Natural killer cell (primary cell): ENCODE data around the gene RBM19. TPM values are rescaled to one million over a fixed set of nuclear protein-coding genes. Genes with fewer than 3 reads are reported as not detected.

ENCODE experiments used
- ATAC-seq, 3 donors: fragments of 150-1000 bp in 2 of 3; fragments of 200-7000 bp in 1 of 3; cut with Tn5 transposase; 1 replicate in 1 of 3; 2 replicates in 2 of 3; pipeline ENCODE4 v1.10.0; 2021; ENCODE audit warnings: mild to moderate bottlenecking in 2 of 3, moderate library complexity in 2 of 3
- DNase-seq, 2 donors: peaks; one replicate each; pipeline versions ENCODE4 v3.0.0 to v3.0.0-alpha.2; 2013 to 2021; ENCODE audit warnings: mixed read lengths in 1 of 2
- H3K27ac ChIP-seq: one replicate; pipeline ENCODE4 v1.5.1; 2013; ENCODE audit warnings: mild to moderate bottlenecking, low read length
- H3K27me3 ChIP-seq: one replicate; pipeline ENCODE4 v1.6.1; 2013; ENCODE audit warnings: low read length; ENCODE audit not compliant: control insufficient read depth, insufficient read depth
- H3K36me3 ChIP-seq: one replicate; pipeline ENCODE4 v1.6.1; 2013; ENCODE audit warnings: low read length; ENCODE audit not compliant: control insufficient read depth, insufficient read depth
- H3K4me1 ChIP-seq: one replicate; pipeline ENCODE4 v1.6.1; 2013; ENCODE audit warnings: low read length; ENCODE audit not compliant: control insufficient read depth, insufficient read depth
- H3K4me3 ChIP-seq: one replicate; pipeline ENCODE4 v1.5.1; 2013; ENCODE audit warnings: low read length
- H3K9me3 ChIP-seq: one replicate; pipeline ENCODE4 v1.6.1; 2013; ENCODE audit warnings: low read length; ENCODE audit not compliant: control insufficient read depth, insufficient read depth
- H3K27ac Mint-ChIP-seq, 2 donors: one replicate each; pipeline ENCODE4 v1.8.0; 2022; ENCODE audit warnings: mild to moderate bottlenecking in 2 of 2, mixed read lengths in 2 of 2, moderate library complexity in 1 of 2
- H3K27me3 Mint-ChIP-seq, 2 donors: one replicate each; pipeline ENCODE4 v1.8.0; 2022; ENCODE audit warnings: low read depth in 2 of 2, mixed read lengths in 2 of 2
- H3K36me3 Mint-ChIP-seq: one replicate; pipeline ENCODE4 v1.8.0; 2022; ENCODE audit warnings: mixed read lengths
- H3K4me1 Mint-ChIP-seq, 2 donors: one replicate each; pipeline ENCODE4 v1.8.0; 2022; ENCODE audit warnings: mixed read lengths in 2 of 2
- H3K4me3 Mint-ChIP-seq: one replicate; pipeline ENCODE4 v1.8.0; 2022; ENCODE audit warnings: mild to moderate bottlenecking, moderate library complexity, mixed read lengths
- H3K9me3 Mint-ChIP-seq, 2 donors: one replicate each; pipeline ENCODE4 v1.8.0; 2022; ENCODE audit warnings: mixed read lengths in 2 of 2
- CTCF ChIP-seq: fragments of 200-600 bp; IDR thresholded peaks from one replicate; pipeline ENCODE4 v1.8.0; 2022; ENCODE audit warnings: antibody characterized with exemption
- WGBS: methylation state at CpG from one replicate; pipeline ENCODE4 v1.1.7; 2013; ENCODE audit warnings: missing lambda C conversion rate; ENCODE audit not compliant: insufficient coverage; 5-methylcytosine and 5-hydroxymethylcytosine counted together
- intact Hi-C: fragments of 100-400 bp; cut with micrococcal nuclease; formaldehyde crosslinking; loops from one replicate; pipeline ENCODE4 v1.14.2; 2022
- total RNA-seq, 4 donors: library from RNA; stranded (reverse); fragments of 120-200 nt in 1 of 4; gene quantifications; one replicate each; pipeline versions ENCODE4 v1.2.3 to v1.2.4, GENCODE V29; 2013 to 2022

RBM19 gene
- total RNA-seq, 3 donors from 2014 or later (not counting 1 experiment from before 2014, with no cell fraction given), result 49.9 to 70.6 (median 60.9) TPM

DNA sequence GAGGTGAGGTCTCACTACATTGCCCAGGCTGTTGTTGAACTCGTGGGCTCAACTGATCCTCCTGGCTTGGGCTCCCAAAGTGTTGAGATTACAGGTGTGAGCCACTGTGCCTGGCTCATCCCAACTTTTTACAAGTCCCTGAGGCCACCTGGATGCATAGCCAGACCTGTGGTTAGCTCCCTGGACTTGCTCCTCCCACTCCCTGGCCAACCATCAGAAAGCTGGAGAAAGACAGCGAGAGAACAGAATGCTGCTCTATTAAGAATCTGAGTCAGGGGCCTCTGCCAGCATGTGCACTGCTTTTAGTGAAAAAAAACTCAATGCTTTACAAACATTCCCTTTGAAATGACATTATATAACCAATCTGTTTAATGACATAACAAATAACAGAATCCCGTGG is 78.2 kb downstream of the RBM19 start:
- H3K27ac Mint-ChIP-seq, result no peak overlapping the region
- TF ChIP-seq CTCF, result no peak
- Histone ChIP-seq H3K36me3 (no peaks in the 10 kb centered on the region), H3K27me3 (no peaks in the 10 kb centered on the region), H3K4me1 (no peaks in the 10 kb centered on the region), H3K4me3 (no peak overlapping the region), H3K27ac (no peak overlapping the region), H3K9me3 (no peaks in the 10 kb centered on the region)
- no peaks in the 10 kb centered on the region for H3K36me3 Mint-ChIP-seq
- 94% methylated on average over 3 of the region's 3 CpGs for WGBS
- peaks cover 0 to 4% of the 10 kb centered on the region in 2 donors for H3K4me1 Mint-ChIP-seq
- H3K27me3 Mint-ChIP-seq, result no peaks in the 10 kb centered on the region
- no peaks in the 10 kb centered on the region for H3K9me3 Mint-ChIP-seq
- DNase-seq, result no peak
- intact Hi-C loops, result no loop called here
- ATAC-seq, result no peak
- no peak overlapping the region for H3K4me3 Mint-ChIP-seq

DNA sequence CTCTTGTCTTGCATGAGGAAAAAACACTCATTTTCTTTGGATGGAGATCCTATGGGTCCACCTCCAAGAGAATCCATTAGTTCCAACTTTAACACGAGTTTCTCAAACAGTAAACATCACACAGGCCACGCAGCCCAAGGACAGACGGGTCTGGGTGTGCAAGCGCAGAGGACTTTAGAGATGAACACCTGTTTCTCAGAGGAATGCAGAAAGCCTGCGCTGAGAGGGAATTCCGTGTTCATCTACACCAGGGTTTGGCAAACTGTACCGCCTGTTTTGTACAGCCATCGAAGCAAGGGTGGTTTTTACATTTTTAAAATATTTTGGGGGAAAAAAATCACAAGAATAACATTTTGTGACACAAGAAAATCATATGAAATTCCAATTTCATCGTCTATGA is 79.4 kb downstream of the RBM19 start:
- Histone ChIP-seq H3K4me3 (no peak overlapping the region), H3K4me1 (no peaks in the 10 kb centered on the region), H3K27me3 (no peaks in the 10 kb centered on the region), H3K36me3 (no peaks in the 10 kb centered on the region), H3K27ac (no peak overlapping the region), H3K9me3 (no peaks in the 10 kb centered on the region)
- no peak for TF ChIP-seq CTCF
- Mint-ChIP-seq H3K4me1 (peaks cover 0 to 4% of the 10 kb centered on the region in 2 donors), H3K9me3 (no peaks in the 10 kb centered on the region), H3K4me3 (no peak overlapping the region), H3K27ac (no peak overlapping the region), H3K27me3 (no peaks in the 10 kb centered on the region), H3K36me3 (no peaks in the 10 kb centered on the region)
- intact Hi-C loops, result no loop called here
- ATAC-seq (no peak), DNase-seq (no peak)
- WGBS, result 93% methylated on average over 9 of the region's 9 CpGs

- Mint-ChIP-seq H3K27me3 (no peaks in the 10 kb centered on the region), H3K4me1 (peaks cover 0 to 14% of the 10 kb centered on the region in 2 donors), H3K27ac (no peak overlapping the region), H3K9me3 (no peaks in the 10 kb centered on the region), H3K36me3 (no peaks in the 10 kb centered on the region), H3K4me3 (no peak overlapping the region)
- no peaks in the 10 kb centered on the region for H3K27me3 ChIP-seq
- WGBS, result 95% methylated on average over 2 of the region's 3 CpGs
- no peak overlapping the region for H3K27ac ChIP-seq
- DNase-seq (no peak), ATAC-seq (no peak)
- no peaks in the 10 kb centered on the region for H3K36me3 ChIP-seq
- no peak overlapping the region for H3K4me3 ChIP-seq
- intact Hi-C loops, result no loop called here
- H3K4me1 ChIP-seq, result no peaks in the 10 kb centered on the region
- H3K9me3 ChIP-seq, result no peaks in the 10 kb centered on the region
- no peak for TF ChIP-seq CTCF
These were observed 81.7 kb downstream of the RBM19 start for GRCh38 chr12:113884392-113884791.

DNA sequence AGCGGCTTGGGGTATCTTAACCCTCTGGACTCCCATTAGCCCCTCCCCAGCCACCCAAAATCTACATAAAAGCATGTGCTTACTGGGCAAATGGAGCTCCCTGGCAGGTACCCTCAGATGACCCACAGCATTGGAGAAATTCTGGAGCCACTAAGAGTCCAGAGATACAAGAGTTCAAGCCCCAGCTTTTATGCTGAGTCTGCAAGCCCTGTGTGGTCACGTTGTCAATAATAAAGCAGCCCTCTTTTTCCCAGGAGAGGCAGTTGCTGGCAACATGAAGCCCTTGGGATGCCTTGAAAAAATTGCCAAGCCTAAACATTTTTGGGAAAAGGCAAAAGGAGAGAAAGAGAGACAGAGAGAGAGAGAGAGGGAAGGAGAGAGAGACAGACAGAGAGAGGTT is 83.4 kb downstream of the RBM19 start:
- Histone ChIP-seq H3K36me3 (no peaks in the 10 kb centered on the region), H3K27ac (no peak overlapping the region), H3K27me3 (no peaks in the 10 kb centered on the region), H3K4me1 (no peaks in the 10 kb centered on the region), H3K9me3 (no peaks in the 10 kb centered on the region), H3K4me3 (no peak overlapping the region)
- no peak overlapping the region for H3K27ac Mint-ChIP-seq
- peaks cover 0 to 11% of the 10 kb centered on the region in 2 donors for H3K4me1 Mint-ChIP-seq
- ATAC-seq (no peak), DNase-seq (no peak)
- no peak overlapping the region for H3K4me3 Mint-ChIP-seq
- no peaks in the 10 kb centered on the region for H3K9me3 Mint-ChIP-seq
- no peak for TF ChIP-seq CTCF
- H3K27me3 Mint-ChIP-seq, result no peaks in the 10 kb centered on the region
- H3K36me3 Mint-ChIP-seq, result no peaks in the 10 kb centered on the region
- 95% methylated on average over 2 of the region's 2 CpGs for WGBS
- intact Hi-C loops, result no loop called here
